Measurements from ENCODE around the gene SH3PXD2A.

Gene SH3PXD2A

DNA sequence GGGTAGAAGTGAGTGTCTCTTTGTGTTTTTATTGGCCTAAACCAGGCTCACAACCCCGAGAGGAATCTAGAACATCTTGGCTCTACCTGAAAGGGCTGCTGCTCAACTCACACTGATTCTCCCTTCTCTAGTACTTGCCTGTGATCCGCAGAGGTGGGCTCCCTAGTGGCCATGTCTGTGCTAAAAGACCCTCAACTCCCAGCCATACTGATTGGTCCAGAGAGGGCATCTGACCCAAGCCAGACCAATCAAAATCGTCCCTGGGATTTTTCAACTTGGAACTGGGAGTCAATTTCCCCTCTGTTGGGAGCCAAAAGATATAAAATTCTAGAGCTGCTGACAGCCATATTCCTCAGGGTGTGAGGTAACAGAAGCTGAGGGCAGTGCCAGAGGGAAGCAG is 55.3 kb downstream of the SH3PXD2A start:
- in situ Hi-C loops (cut with HindIII; ENCODE audit: low sequenced_read_pairs): no loop called here
- no peak for TF ChIP-seq CTCF (IDR thresholded peaks at IDR 0.05; ENCODE audit: low read depth, low read length, missing control alignments)
- no peak for DNase-seq (ENCODE audit: low read depth)
- H3K4me3 ChIP-seq (ENCODE audit: low read depth, low read length): no peak overlapping the region

DNA sequence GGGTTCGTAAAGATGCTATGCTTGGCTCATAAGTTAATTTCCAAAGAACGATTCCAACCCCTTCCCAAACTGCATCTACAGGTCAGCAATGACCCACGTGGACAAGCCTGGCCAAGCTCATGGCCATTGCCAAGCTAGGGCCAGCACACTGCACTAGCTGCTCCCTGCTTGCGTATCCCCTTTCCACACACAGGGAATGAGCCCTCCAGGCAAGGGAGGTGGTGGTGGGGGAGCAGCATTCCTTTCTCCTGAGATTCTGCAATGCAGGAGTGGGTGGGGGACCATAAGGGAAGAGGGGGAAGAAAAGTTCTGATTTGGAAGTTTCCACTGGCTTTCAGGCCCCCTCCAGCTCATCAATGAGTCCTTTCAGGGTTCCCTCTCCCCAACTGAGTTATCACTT is 56.0 kb downstream of the SH3PXD2A start:
- TF ChIP-seq CTCF (IDR thresholded peaks at IDR 0.05; ENCODE audit: low read depth, low read length, missing control alignments): no peak
- H3K4me3 ChIP-seq (ENCODE audit: low read depth, low read length): no peak overlapping the region
- DNase-seq (ENCODE audit: low read depth): no peak
- in situ Hi-C loops (cut with HindIII; ENCODE audit: low sequenced_read_pairs): no loop called here

DNA sequence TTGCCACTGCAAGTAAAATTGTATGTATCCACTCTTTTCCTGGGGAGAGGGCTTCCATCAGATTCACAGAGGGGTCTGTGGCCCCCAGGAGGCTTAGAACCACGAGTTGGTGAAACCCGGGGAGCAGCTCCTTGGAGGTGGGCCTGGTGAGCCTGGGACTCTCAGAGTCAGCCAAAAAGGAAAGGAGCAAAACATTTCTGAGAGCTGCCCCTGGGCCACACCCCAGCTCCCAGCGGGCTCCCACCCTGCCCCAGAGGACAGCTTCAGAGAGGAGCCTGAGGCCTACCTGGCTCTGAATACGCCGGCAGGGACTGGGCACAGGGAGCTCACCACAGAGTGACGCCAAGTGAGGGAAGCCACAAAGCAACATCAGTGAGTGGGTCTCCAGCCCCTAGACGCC is 56.9 kb downstream of the SH3PXD2A start:
- in situ Hi-C loops (cut with HindIII; ENCODE audit: low sequenced_read_pairs): no loop called here
- DNase-seq (ENCODE audit: low read depth): no peak
- no peak for TF ChIP-seq CTCF (IDR thresholded peaks at IDR 0.05; ENCODE audit: low read depth, low read length, missing control alignments)
- H3K4me3 ChIP-seq (ENCODE audit: low read depth, low read length): no peak overlapping the region

- in situ Hi-C loops (cut with HindIII; ENCODE audit: low sequenced_read_pairs): no loop called here
- H3K4me3 ChIP-seq (ENCODE audit: low read depth, low read length): no peak overlapping the region
- DNase-seq (ENCODE audit: low read depth): no peak
- no peak for TF ChIP-seq CTCF (IDR thresholded peaks at IDR 0.05; ENCODE audit: low read depth, low read length, missing control alignments)
Observed at GRCh38 chr10:103797857-103798256, 57.5 kb downstream of the SH3PXD2A start.

- in situ Hi-C loops (cut with HindIII; ENCODE audit: low sequenced_read_pairs): no loop called here
- TF ChIP-seq CTCF (IDR thresholded peaks at IDR 0.05; ENCODE audit: low read depth, low read length, missing control alignments): no peak
- DNase-seq (ENCODE audit: low read depth): no peak
- H3K4me3 ChIP-seq (ENCODE audit: low read depth, low read length): no peak overlapping the region
Observed at GRCh38 chr10:103795634-103796270, 59.6 kb downstream of the SH3PXD2A start.

GRCh38 chr10:103794996-103795395 is 60.4 kb downstream of the SH3PXD2A start:
- DNase-seq (ENCODE audit: low read depth): no peak
- in situ Hi-C loops (cut with HindIII; ENCODE audit: low sequenced_read_pairs): loop anchor here (5.0 kb wide), 2 partner anchors 47 to 53 kb away; no protein-coding TSS in a partner anchor
- TF ChIP-seq CTCF (IDR thresholded peaks at IDR 0.05; ENCODE audit: low read depth, low read length, missing control alignments): no peak
- H3K4me3 ChIP-seq (ENCODE audit: low read depth, low read length): no peak overlapping the region

All from astrocyte of the cerebellum (primary cell).